Right atrium auricular region (tissue), 2 donors: ENCODE data around the gene NT5C2. TPM values are rescaled to one million over a fixed set of nuclear protein-coding genes. Genes with fewer than 3 reads are reported as not detected.
"Not testable (repeated sequence)": the region's sequence is repeated elsewhere in the genome, so short reads cannot be mapped to it uniquely, and the experiment has no call there.

Experiments used
- DNase-seq: peaks from one replicate; pipeline ENCODE4 v3.0.0-alpha.2; 2019; ENCODE audit warnings: low spot score
- H3K27ac ChIP-seq, 2 donors: fragments of 200-600 bp; sonication (generic); 1 replicate in 1 of 2; 2 replicates in 1 of 2; pipeline ENCODE4 v1.5.1; 2016 to 2019
- H3K27me3 ChIP-seq, 2 donors: fragments of 200-600 bp; sonication (generic); one replicate each; pipeline versions ENCODE4 v1.5.1 to v1.6.0; 2017 to 2019
- H3K36me3 ChIP-seq: fragments of 200-600 bp; sonication (generic); one replicate; pipeline ENCODE4 v1.5.1; 2016
- H3K4me1 ChIP-seq, 2 donors: fragments of 200-600 bp; sonication (generic); one replicate each; pipeline versions ENCODE4 v1.5.1 to v1.6.0; 2017 to 2019
- H3K4me3 ChIP-seq, 2 donors: fragments of 200-600 bp; sonication (generic); 1 replicate in 1 of 2; 2 replicates in 1 of 2; pipeline ENCODE4 v1.5.1; 2017 to 2019; ENCODE audit warnings: mild to moderate bottlenecking in 1 of 2, moderate library complexity in 1 of 2
- H3K9me3 ChIP-seq, 2 donors: fragments of 200-600 bp; sonication (generic); one replicate each; pipeline ENCODE4 v1.5.1; 2019
- CTCF ChIP-seq, 2 donors: fragments of 200-600 bp; sonication (generic); IDR thresholded peaks; one replicate each; pipeline ENCODE4 v1.5.1; 2019; ENCODE audit warnings: antibody characterized with exemption in 2 of 2
- total RNA-seq, 2 donors: library from RNA; depleted of rRNA; stranded (reverse); fragments of >200 nt; gene quantifications; one replicate each; pipeline ENCODE4 v1.1.0, GENCODE V29; 2016

The NT5C2 gene
- total RNA-seq, 2 donors from 2014 or later: 28.5 to 32.7 TPM

DNA sequence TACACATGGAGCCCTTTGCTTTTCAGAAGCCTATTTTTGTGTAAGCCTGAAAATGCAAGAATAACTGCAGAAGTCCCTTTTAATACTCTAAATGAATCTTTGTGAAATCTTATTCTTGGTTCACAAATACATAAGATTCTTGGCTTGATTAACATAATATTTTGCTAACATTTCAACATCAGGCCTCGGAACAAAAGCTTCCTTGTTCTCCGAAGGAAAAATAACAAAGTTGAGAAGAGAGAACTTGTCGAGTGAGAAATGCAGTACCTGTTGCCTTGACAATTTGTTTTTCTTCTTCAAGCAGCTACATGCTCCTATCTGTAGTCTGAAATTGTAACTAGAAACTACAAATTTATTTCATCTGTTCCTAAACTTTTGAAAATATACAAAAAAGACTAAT is 8.5 kb downstream of the NT5C2 start:
- H3K27me3 ChIP-seq: no peaks in the 10 kb centered on the region
- H3K4me3 ChIP-seq: no peak overlapping the region
- H3K27ac ChIP-seq: peak overlapping the region in 1 of 2 donors; percentile 31
- no peak for TF ChIP-seq CTCF (IDR thresholded peaks at IDR 0.05)
- no peak for DNase-seq
- peaks cover 0 to 55% of the 10 kb centered on the region in 2 donors for H3K4me1 ChIP-seq
- peaks cover 11% of the 10 kb centered on the region for H3K36me3 ChIP-seq
- no peaks in the 10 kb centered on the region for H3K9me3 ChIP-seq

DNA sequence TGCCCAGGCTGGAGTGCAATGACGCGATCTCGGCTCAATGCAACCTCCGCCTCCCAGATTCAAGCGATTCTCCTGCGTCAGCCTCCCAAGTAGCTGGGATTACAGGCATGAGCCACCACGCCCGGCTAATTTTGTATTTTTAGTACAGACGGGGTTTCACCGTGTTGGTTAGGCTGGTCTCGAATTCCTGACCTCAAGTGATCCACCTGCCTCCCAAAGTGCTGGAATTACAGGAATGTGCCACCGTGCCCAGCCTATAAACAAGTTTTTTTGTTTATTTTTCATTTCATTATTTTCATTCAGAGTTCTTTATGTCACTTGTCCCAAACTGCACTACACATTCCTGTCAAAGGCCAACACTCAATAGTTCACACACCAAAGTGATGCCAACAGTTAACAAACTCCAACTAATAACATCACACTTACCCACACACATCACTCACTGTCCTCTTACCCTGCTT is 9.1 kb downstream of the NT5C2 start:
- H3K27me3 ChIP-seq, H3K4me3 ChIP-seq, DNase-seq, H3K9me3 ChIP-seq: not testable (repeated sequence)
- Histone ChIP-seq H3K4me1 (peaks cover 0 to 49% of the 10 kb centered on the region in 2 donors), H3K27ac (peak overlapping the region in 1 of 2 donors; percentile 31), H3K36me3 (peaks cover 17% of the 10 kb centered on the region)

- H3K27me3 ChIP-seq: no peaks in the 10 kb centered on the region
- TF ChIP-seq CTCF (IDR thresholded peaks at IDR 0.05): no peak
- H3K9me3 ChIP-seq: no peaks in the 10 kb centered on the region
- no peak overlapping the region for H3K4me3 ChIP-seq
- H3K4me1 ChIP-seq: peaks cover 0 to 37% of the 10 kb centered on the region in 2 donors
- H3K36me3 ChIP-seq: peaks cover 35% of the 10 kb centered on the region
- no peak overlapping the region for H3K27ac ChIP-seq
- no peak for DNase-seq
Measured at GRCh38 chr10:103181244-103181643, 11.8 kb downstream of the NT5C2 start.

- Histone ChIP-seq H3K4me3 (no peak overlapping the region), H3K36me3 (peaks cover 35% of the 10 kb centered on the region), H3K27me3 (no peaks in the 10 kb centered on the region), H3K4me1 (peaks cover 0 to 37% of the 10 kb centered on the region in 2 donors), H3K27ac (no peak overlapping the region), H3K9me3 (no peaks in the 10 kb centered on the region)
- no peak for TF ChIP-seq CTCF (IDR thresholded peaks at IDR 0.05)
- DNase-seq: no peak
Measured at GRCh38 chr10:103180491-103180890, 12.6 kb downstream of the NT5C2 start.

DNA sequence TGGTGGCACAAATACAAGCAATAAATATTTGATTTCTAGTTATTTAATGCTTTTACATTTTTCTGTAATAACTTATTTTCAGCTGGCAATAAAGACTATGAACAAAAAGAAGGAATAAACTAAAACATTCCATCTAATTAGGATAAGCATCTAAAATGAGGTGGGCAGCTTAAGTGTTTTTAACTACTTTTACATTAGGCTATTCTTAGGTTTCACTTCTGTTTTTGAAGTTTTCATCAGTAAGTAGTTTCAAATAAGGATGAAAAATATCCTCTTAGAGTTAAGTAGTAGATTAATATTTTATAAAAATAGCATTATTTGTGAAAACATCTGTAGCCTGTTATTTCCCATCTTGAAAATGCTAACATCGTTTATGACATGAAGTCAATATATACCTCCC is 15.9 kb downstream of the NT5C2 start:
- peaks cover 0 to 17% of the 10 kb centered on the region in 2 donors for H3K4me1 ChIP-seq
- H3K27me3 ChIP-seq: no peaks in the 10 kb centered on the region
- peaks cover 64% of the 10 kb centered on the region for H3K36me3 ChIP-seq
- H3K9me3 ChIP-seq: no peaks in the 10 kb centered on the region
- no peak for TF ChIP-seq CTCF (IDR thresholded peaks at IDR 0.05)
- H3K27ac ChIP-seq: no peak overlapping the region
- DNase-seq: no peak
- no peak overlapping the region for H3K4me3 ChIP-seq

GRCh38 chr10:103175580-103176285 is 17.3 kb downstream of the NT5C2 start:
- no peak for DNase-seq

GRCh38 chr10:103174324-103174723 is 18.7 kb downstream of the NT5C2 start:
- not testable (repeated sequence) for H3K9me3 ChIP-seq, DNase-seq, H3K4me3 ChIP-seq, H3K4me1 ChIP-seq, H3K27me3 ChIP-seq, H3K27ac ChIP-seq
- peaks cover 73% of the 10 kb centered on the region for H3K36me3 ChIP-seq

More at GRCh38 chr10:103175580-103176285, 17.3 kb downstream of the NT5C2 start:
- Histone ChIP-seq H3K27ac (no peak overlapping the region), H3K4me1 (peaks cover 0 to 4% of the 10 kb centered on the region in 2 donors), H3K27me3 (no peaks in the 10 kb centered on the region), H3K36me3 (peaks cover 75% of the 10 kb centered on the region), H3K4me3 (no peak overlapping the region), H3K9me3 (no peaks in the 10 kb centered on the region)
- TF ChIP-seq CTCF (IDR thresholded peaks at IDR 0.05): no peak
